ENCODE results near the gene APOBEC4.

DNA sequence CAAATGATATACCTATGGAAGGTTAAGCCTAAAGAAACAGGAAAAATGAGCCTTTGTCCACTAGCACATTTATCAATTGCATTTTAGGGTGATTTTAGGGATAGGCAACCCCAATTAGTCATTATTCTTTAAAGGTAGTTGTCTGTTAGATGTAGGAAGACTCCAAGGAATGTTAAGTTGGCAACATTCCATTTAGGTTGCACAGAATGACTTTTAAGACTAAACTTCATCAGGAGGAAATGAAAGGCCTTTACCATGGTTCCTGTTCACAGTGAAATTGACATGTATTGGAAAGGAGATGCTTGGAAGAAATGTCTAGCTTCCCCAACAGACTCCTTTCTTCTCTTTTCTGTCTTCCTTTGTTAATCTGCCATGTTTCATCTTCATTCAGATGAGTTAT is 1.6 kb upstream of the APOBEC4 start:
- TF ChIP-seq CHD2 (IDR thresholded peaks at IDR 0.05; ENCODE audit: low read length, partially characterized antibody) (no peak), YY1 (IDR thresholded peaks at IDR 0.05; ENCODE audit: low read depth) (no peak), USF2 (IDR thresholded peaks at IDR 0.05; ENCODE audit: borderline replicate concordance, low read depth, low read length) (no peak), EZH2phosphoT487 (IDR thresholded peaks at IDR 0.05; ENCODE audit: borderline replicate concordance, low read depth) (no peak), GABPA (IDR thresholded peaks at IDR 0.05; ENCODE audit: low read depth) (no peak), RFX5 (IDR thresholded peaks at IDR 0.05; ENCODE audit: low read length) (no peak)
- TF ChIP-seq, protein P1, sequence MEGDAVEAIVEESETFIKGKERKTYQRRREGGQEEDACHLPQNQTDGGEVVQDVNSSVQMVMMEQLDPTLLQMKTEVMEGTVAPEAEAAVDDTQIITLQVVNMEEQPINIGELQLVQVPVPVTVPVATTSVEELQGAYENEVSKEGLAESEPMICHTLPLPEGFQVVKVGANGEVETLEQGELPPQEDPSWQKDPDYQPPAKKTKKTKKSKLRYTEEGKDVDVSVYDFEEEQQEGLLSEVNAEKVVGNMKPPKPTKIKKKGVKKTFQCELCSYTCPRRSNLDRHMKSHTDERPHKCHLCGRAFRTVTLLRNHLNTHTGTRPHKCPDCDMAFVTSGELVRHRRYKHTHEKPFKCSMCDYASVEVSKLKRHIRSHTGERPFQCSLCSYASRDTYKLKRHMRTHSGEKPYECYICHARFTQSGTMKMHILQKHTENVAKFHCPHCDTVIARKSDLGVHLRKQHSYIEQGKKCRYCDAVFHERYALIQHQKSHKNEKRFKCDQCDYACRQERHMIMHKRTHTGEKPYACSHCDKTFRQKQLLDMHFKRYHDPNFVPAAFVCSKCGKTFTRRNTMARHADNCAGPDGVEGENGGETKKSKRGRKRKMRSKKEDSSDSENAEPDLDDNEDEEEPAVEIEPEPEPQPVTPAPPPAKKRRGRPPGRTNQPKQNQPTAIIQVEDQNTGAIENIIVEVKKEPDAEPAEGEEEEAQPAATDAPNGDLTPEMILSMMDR (IDR thresholded peaks at IDR 0.05) = no peak
- TF ChIP-seq, protein P2, sequence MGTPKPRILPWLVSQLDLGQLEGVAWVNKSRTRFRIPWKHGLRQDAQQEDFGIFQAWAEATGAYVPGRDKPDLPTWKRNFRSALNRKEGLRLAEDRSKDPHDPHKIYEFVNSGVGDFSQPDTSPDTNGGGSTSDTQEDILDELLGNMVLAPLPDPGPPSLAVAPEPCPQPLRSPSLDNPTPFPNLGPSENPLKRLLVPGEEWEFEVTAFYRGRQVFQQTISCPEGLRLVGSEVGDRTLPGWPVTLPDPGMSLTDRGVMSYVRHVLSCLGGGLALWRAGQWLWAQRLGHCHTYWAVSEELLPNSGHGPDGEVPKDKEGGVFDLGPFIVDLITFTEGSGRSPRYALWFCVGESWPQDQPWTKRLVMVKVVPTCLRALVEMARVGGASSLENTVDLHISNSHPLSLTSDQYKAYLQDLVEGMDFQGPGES (IDR thresholded peaks at IDR 0.05; ENCODE audit: low read depth, low read length) = no peak
- TF ChIP-seq, protein P3, sequence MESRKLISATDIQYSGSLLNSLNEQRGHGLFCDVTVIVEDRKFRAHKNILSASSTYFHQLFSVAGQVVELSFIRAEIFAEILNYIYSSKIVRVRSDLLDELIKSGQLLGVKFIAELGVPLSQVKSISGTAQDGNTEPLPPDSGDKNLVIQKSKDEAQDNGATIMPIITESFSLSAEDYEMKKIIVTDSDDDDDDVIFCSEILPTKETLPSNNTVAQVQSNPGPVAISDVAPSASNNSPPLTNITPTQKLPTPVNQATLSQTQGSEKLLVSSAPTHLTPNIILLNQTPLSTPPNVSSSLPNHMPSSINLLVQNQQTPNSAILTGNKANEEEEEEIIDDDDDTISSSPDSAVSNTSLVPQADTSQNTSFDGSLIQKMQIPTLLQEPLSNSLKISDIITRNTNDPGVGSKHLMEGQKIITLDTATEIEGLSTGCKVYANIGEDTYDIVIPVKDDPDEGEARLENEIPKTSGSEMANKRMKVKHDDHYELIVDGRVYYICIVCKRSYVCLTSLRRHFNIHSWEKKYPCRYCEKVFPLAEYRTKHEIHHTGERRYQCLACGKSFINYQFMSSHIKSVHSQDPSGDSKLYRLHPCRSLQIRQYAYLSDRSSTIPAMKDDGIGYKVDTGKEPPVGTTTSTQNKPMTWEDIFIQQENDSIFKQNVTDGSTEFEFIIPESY (IDR thresholded peaks at IDR 0.05; ENCODE audit: borderline replicate concordance, low read depth) = no peak

All from SK-N-SH (cell line).